Ovary (tissue), 9 donors: ENCODE measurements around the gene PRR20G. TPM values are rescaled to one million over a fixed set of nuclear protein-coding genes. Genes with fewer than 3 reads are reported as not detected.

ENCODE experiments used
- DNase-seq, 5 donors: peaks; one replicate each; pipeline ENCODE4 v3.0.0-alpha.2; 2019 to 2020
- H3K27ac ChIP-seq, 2 donors: fragments of 200-600 bp; one replicate each; pipeline versions ENCODE4 v1.5.1 to v1.8.0; 2019 to 2022
- H3K27me3 ChIP-seq: fragments of 200-600 bp; one replicate; pipeline ENCODE4 v1.8.0; 2022
- H3K36me3 ChIP-seq: fragments of 200-600 bp; sonication (generic); one replicate; pipeline ENCODE4 v1.5.1; 2019
- H3K4me1 ChIP-seq: one replicate; pipeline ENCODE4 v1.8.1; 2013; ENCODE audit warnings: mild to moderate bottlenecking, moderate library complexity; ENCODE audit not compliant: insufficient read depth
- H3K4me3 ChIP-seq: fragments of 200-600 bp; sonication (generic); one replicate; pipeline ENCODE4 v1.5.1; 2017
- H3K9me3 ChIP-seq, 2 donors: fragments of 200-600 bp in 1 of 2; sonication (generic) in 1 of 2; one replicate each; pipeline versions ENCODE4 v1.5.1 to v1.8.1; 2013 to 2019; ENCODE audit warnings: mild to moderate bottlenecking in 1 of 2, moderate library complexity in 1 of 2
- CTCF ChIP-seq, 3 donors: fragments of 450-650 bp in 2 of 3; fragments of 200-600 bp in 1 of 3; IDR thresholded peaks; one replicate each; pipeline versions ENCODE4 v1.5.1 to v1.8.0; 2016 to 2022; ENCODE audit warnings: antibody characterized with exemption in 3 of 3, mild to moderate bottlenecking in 1 of 3
- EP300 ChIP-seq: sonication (generic); formaldehyde crosslinking; IDR thresholded peaks from one replicate; pipeline ENCODE4 v1.6.1; 2017; ENCODE audit warnings: antibody characterized with exemption
- POLR2A ChIP-seq: fragments of 450-650 bp; IDR thresholded peaks from one replicate; pipeline ENCODE4 v1.6.1; 2017; ENCODE audit warnings: antibody characterized with exemption, mild to moderate bottlenecking, moderate library complexity
- WGBS, 3 donors: extraction: QIAGEN DNeasy Blood & Tissue Kit in 1 of 3; methylation state at CpG; one replicate each; pipeline versions ENCODE4 v1.1.5 to v1.1.7; 2013 to 2017; 5-methylcytosine and 5-hydroxymethylcytosine counted together
- intact Hi-C, 4 donors: fragments of 100-400 bp; cut with DNase I; formaldehyde crosslinking; loops; one replicate each; pipeline versions ENCODE4 v1.11.0 to v1.15.1; 2022 to 2023
- polyA plus RNA-seq, 2 donors: library from polyadenylated mRNA; stranded (reverse); fragments of 200-250 nt in 1 of 2; fragments of 350-450 nt in 1 of 2; fragmentation: Illumina TruSeq in 1 of 2; extraction: RNeasy Lipid Tissue Mini Kit (QIAGEN cat#74804) in 1 of 2; gene quantifications; one replicate each; pipeline ENCODE4 v1.2.3, GENCODE V29; 2013 to 2014
- total RNA-seq, 7 donors: library from RNA; depleted of rRNA in 2 of 7; stranded (reverse); fragments of >200 nt in 2 of 7; fragmentation: NEBNext Ultra II Directional in 3 of 7; extraction: Animal tissue kit (Norgen Biotek cat#: 25700) in 3 of 7; gene quantifications; one replicate each; pipeline versions ENCODE4 v1.1.0 to v1.2.4, GENCODE V29; 2016 to 2023
- donor health status: DM: no; HTN: no; CAD: no; lungs with moderate emphysema.
- donor health status: DM: no; HTN: no; CAD: no.
- donor health status: Bipolar disorder and iron deficiency.
- donor health status: DM: yes; HTN: yes; CAD: no.
- donor health status: DM: no; HTN: no; CAD: no.
- donor health status: DM: yes; HTN: yes; CAD: no.

Gene PRR20G
- total and polyA plus RNA-seq, 9 donors = not detected

GRCh38 chr3:127273206-127273605, 14.6 kb downstream of the PRR20G start:
- no peak for DNase-seq
- Histone ChIP-seq H3K9me3 (no peaks in the 10 kb centered on the region), H3K36me3 (no peaks in the 10 kb centered on the region), H3K27ac (no peak overlapping the region), H3K4me3 (no peak overlapping the region), H3K4me1 (no peaks in the 10 kb centered on the region), H3K27me3 (no peaks in the 10 kb centered on the region)
- intact Hi-C loops = no loop called here
- TF ChIP-seq EP300 (no peak), POLR2A (no peak), CTCF (IDR thresholded peaks at IDR 0.05) (no peak)
- WGBS, 3 donors = 66 to 73% (median 69%) methylated on average over 2 of the region's 2 CpGs

GRCh38 chr3:127266186-127266585, 21.7 kb downstream of the PRR20G start:
- H3K36me3 ChIP-seq = no peaks in the 10 kb centered on the region
- H3K4me1 ChIP-seq = no peaks in the 10 kb centered on the region
- intact Hi-C loops = no loop called here
- TF ChIP-seq CTCF (IDR thresholded peaks at IDR 0.05) (no peak), POLR2A (no peak), EP300 (no peak)
- no peak for DNase-seq
- H3K27me3 ChIP-seq = no peaks in the 10 kb centered on the region
- H3K27ac ChIP-seq = no peak overlapping the region
- 64 to 69% (median 68%) methylated on average over 10 of the region's 10 CpGs for WGBS, 3 donors
- H3K4me3 ChIP-seq = no peak overlapping the region
- no peaks in the 10 kb centered on the region for H3K9me3 ChIP-seq

- no peaks in the 10 kb centered on the region for H3K4me1 ChIP-seq
- intact Hi-C loops = no loop called here
- no peaks in the 10 kb centered on the region for H3K27me3 ChIP-seq
- 83 to 88% (median 84%) methylated on average over 7 of the region's 7 CpGs for WGBS, 3 donors
- TF ChIP-seq EP300 = no peak
- TF ChIP-seq CTCF (IDR thresholded peaks at IDR 0.05) = no peak
- no peak for TF ChIP-seq POLR2A
- no peak overlapping the region for H3K27ac ChIP-seq
- no peak for DNase-seq
- no peak overlapping the region for H3K4me3 ChIP-seq
- H3K9me3 ChIP-seq = no peaks in the 10 kb centered on the region
- no peaks in the 10 kb centered on the region for H3K36me3 ChIP-seq
Measured at GRCh38 chr3:127265581-127265981, 22.3 kb downstream of the PRR20G start.

- no peaks in the 10 kb centered on the region for H3K36me3 ChIP-seq
- H3K4me1 ChIP-seq = no peaks in the 10 kb centered on the region
- TF ChIP-seq POLR2A = no peak
- no peak for TF ChIP-seq CTCF (IDR thresholded peaks at IDR 0.05)
- no peak for TF ChIP-seq EP300
- H3K27ac ChIP-seq = no peak overlapping the region
- H3K4me3 ChIP-seq = no peak overlapping the region
- DNase-seq = no peak
- intact Hi-C loops = no loop called here
- no peaks in the 10 kb centered on the region for H3K27me3 ChIP-seq
- whole genome bisulfite sequencing, 3 donors = 83 to 90% (median 88%) methylated on average over 11 of the region's 11 CpGs
- H3K9me3 ChIP-seq = no peaks in the 10 kb centered on the region
Measured at GRCh38 chr3:127264794-127265514, 22.9 kb downstream of the PRR20G start.
